ENCODE data around the gene EPC2. TPM values are rescaled to one million over a fixed set of nuclear protein-coding genes. Genes with fewer than 3 reads are reported as not detected.

Gene EPC2
- total RNA-seq, 1 experiment from 2014 or later: 19.6 TPM

DNA sequence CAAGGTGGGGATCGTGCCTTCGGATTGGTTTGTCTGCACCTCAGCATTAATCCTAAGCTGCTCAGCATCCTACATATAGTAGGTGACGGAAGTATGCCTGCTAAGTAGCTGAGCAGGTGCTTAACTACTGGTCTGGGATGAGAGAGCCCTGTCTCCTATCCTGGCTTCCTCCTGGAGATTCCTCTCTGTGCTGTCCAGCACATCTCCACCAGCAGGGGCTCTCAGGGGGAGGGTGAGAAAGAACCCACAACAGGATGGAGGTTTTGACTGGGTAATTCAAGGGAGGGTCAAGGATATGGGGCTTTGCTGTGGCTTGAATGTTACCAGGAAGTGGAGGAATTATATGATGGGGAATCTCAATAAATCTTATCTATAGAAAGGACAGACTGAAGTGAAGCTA is 185.1 kb downstream of the EPC2 start:
- Histone ChIP-seq H3K9me2 (ENCODE audit: insufficient read depth) (no peaks in the 10 kb centered on the region), H2AFZ (ENCODE audit: low read depth, low read length, poor library complexity, severe bottlenecking) (no peak overlapping the region), H3K9ac (ENCODE audit: low read length) (no peak overlapping the region), H3K9me3 (ENCODE audit: control insufficient read depth in 1 of 2, insufficient read depth in 1 of 2, low read depth in 1 of 2, low read length in 2 of 2) (no peaks in the 10 kb centered on the region), H3K4me2 (ENCODE audit: low read length) (no peak overlapping the region), H3K36me3 (ENCODE audit: control insufficient read depth in 1 of 2, insufficient read depth in 2 of 2, low read length in 2 of 2) (no peaks in the 10 kb centered on the region), H3K4me1 (ENCODE audit: control insufficient read depth in 1 of 2, insufficient read depth in 2 of 2, low read length in 2 of 2) (no peaks in the 10 kb centered on the region), H3K4me3 (replicated peaks in 1 of 2; ENCODE audit: low read depth in 1 of 2, low read length in 2 of 2) (no peak overlapping the region), H3K27ac (ENCODE audit: low read depth, low read length) (no peak overlapping the region), H3K27me3 (ENCODE audit: insufficient read depth, low read length) (peaks cover 3% of the 10 kb centered on the region; the same call in 1 of the 2 replicates), H4K20me1 (ENCODE audit: insufficient read depth) (no peaks in the 10 kb centered on the region), H3K79me2 (ENCODE audit: insufficient read depth, low read length) (no peaks in the 10 kb centered on the region)
- BruUV-seq (replicated peaks): no TSS peak
- TF ChIP-seq ELF1 (IDR thresholded peaks at IDR 0.05; ENCODE audit: borderline replicate concordance, low read depth) (no peak), CTCF (IDR thresholded peaks at IDR 0.05 in 2 of 3, conservative IDR thresholded peaks at IDR 0.05 in 1 of 3; ENCODE audit: borderline replicate concordance in 1 of 3, insufficient read depth in 1 of 3, low read depth in 2 of 3, low read length in 2 of 3) (peak in 2 of 3 experiments; percentile 25 to 30; a peak in 2 of 6 replicates), POLR2A (IDR thresholded peaks at IDR 0.05; ENCODE audit: borderline replicate concordance, extremely low read depth, insufficient read depth, insufficient read length) (no peak), JUND (IDR thresholded peaks at IDR 0.05) (no peak), SP1 (IDR thresholded peaks at IDR 0.05; ENCODE audit: low read depth) (no peak), MAX (IDR thresholded peaks at IDR 0.05) (no peak)
- intact Hi-C loops (cut with micrococcal nuclease): no loop called here
- RAD21 ChIA-PET (ENCODE audit: low non-redundant PET in 1 of 2, low total read pairs in 2 of 2, uncharacterized antibody in 2 of 2, unreplicated experiment in 2 of 2): no interaction called here
- CTCF ChIA-PET: no interaction called here
- DNase-seq (ENCODE audit: low read depth, low spot score): no peak
- POLR2A ChIA-PET: no interaction called here
- ATAC-seq: peak; percentile 82

DNA sequence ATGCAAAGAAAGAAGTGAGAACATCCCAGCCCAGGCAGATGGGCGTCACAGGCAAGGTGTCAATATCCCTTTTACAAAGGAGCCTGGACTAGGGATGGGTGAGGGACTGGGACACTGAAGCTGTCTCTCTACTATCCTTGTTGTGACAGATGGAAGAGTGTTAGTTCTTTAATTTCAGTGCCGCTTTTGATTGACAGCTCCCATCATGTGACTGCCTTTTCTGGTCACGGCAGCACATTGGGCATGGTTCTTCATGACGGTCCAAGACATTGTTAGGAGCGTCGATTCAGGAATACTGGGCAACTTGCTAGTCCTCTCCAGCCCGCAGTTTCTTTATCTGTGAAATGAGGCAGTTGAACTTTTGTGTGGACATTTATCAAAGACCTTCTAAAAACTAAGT is 188.1 kb downstream of the EPC2 start:
- Histone ChIP-seq H3K9me2 (ENCODE audit: insufficient read depth) (no peaks in the 10 kb centered on the region), H3K27me3 (ENCODE audit: insufficient read depth, low read length) (peaks cover 10% of the 10 kb centered on the region; the same call in 1 of the 2 replicates), H3K9ac (ENCODE audit: low read length) (no peak overlapping the region), H2AFZ (ENCODE audit: low read depth, low read length, poor library complexity, severe bottlenecking) (no peak overlapping the region), H4K20me1 (ENCODE audit: insufficient read depth) (no peaks in the 10 kb centered on the region), H3K27ac (ENCODE audit: low read depth, low read length) (no peak overlapping the region), H3K79me2 (ENCODE audit: insufficient read depth, low read length) (no peaks in the 10 kb centered on the region), H3K36me3 (ENCODE audit: control insufficient read depth in 1 of 2, insufficient read depth in 2 of 2, low read length in 2 of 2) (no peaks in the 10 kb centered on the region), H3K4me3 (replicated peaks in 1 of 2; ENCODE audit: low read depth in 1 of 2, low read length in 2 of 2) (no peak overlapping the region), H3K9me3 (ENCODE audit: control insufficient read depth in 1 of 2, insufficient read depth in 1 of 2, low read depth in 1 of 2, low read length in 2 of 2) (no peaks in the 10 kb centered on the region), H3K4me1 (ENCODE audit: control insufficient read depth in 1 of 2, insufficient read depth in 2 of 2, low read length in 2 of 2) (no peaks in the 10 kb centered on the region), H3K4me2 (ENCODE audit: low read length) (no peak overlapping the region)
- RAD21 ChIA-PET (ENCODE audit: low non-redundant PET in 1 of 2, low total read pairs in 2 of 2, uncharacterized antibody in 2 of 2, unreplicated experiment in 2 of 2): no interaction called here
- intact Hi-C loops (cut with micrococcal nuclease): no loop called here
- TF ChIP-seq FOSL1 (IDR thresholded peaks at IDR 0.05; ENCODE audit: low read depth) (no peak), ATF3 (IDR thresholded peaks at IDR 0.05) (no peak), ZBTB33 (IDR thresholded peaks at IDR 0.05; ENCODE audit: extremely low read depth, insufficient replicate concordance, low read length) (no peak), POLR2A (IDR thresholded peaks at IDR 0.05; ENCODE audit: borderline replicate concordance, extremely low read depth, insufficient read depth, insufficient read length) (no peak), CEBPB (IDR thresholded peaks at IDR 0.05; ENCODE audit: low read depth) (no peak), EGR1 (IDR thresholded peaks at IDR 0.05; ENCODE audit: low read depth) (no peak), TCF7L2 (IDR thresholded peaks at IDR 0.05; ENCODE audit: borderline replicate concordance, extremely low read depth, insufficient read depth, insufficient read length) (no peak), SIN3A (IDR thresholded peaks at IDR 0.05; ENCODE audit: low read depth) (no peak), POLR2AphosphoS5 (IDR thresholded peaks at IDR 0.05; ENCODE audit: low read depth, low read length) (no peak), YY1 (IDR thresholded peaks at IDR 0.05; ENCODE audit: extremely low read depth, insufficient replicate concordance, low read depth, low read length) (no peak)
- BruUV-seq (replicated peaks): no TSS peak
- CTCF ChIA-PET: no interaction called here
- POLR2A ChIA-PET: no interaction called here
- DNase-seq (ENCODE audit: low read depth, low spot score): no peak
- ATAC-seq: no peak

Data from HCT116 (cell line).